ENCODE results near the gene ETV1.

- TF ChIP-seq, protein P1, sequence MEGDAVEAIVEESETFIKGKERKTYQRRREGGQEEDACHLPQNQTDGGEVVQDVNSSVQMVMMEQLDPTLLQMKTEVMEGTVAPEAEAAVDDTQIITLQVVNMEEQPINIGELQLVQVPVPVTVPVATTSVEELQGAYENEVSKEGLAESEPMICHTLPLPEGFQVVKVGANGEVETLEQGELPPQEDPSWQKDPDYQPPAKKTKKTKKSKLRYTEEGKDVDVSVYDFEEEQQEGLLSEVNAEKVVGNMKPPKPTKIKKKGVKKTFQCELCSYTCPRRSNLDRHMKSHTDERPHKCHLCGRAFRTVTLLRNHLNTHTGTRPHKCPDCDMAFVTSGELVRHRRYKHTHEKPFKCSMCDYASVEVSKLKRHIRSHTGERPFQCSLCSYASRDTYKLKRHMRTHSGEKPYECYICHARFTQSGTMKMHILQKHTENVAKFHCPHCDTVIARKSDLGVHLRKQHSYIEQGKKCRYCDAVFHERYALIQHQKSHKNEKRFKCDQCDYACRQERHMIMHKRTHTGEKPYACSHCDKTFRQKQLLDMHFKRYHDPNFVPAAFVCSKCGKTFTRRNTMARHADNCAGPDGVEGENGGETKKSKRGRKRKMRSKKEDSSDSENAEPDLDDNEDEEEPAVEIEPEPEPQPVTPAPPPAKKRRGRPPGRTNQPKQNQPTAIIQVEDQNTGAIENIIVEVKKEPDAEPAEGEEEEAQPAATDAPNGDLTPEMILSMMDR (conservative IDR thresholded peaks at IDR 0.05): no peak
- TF ChIP-seq ZFX (IDR thresholded peaks at IDR 0.05): no peak
Observed at GRCh38 chr7:13991791-13992595, 2.5 kb upstream of the ETV1 start.
